Small intestine (tissue), 7 donors: ENCODE results near the gene IHH. TPM values are rescaled to one million over a fixed set of nuclear protein-coding genes. Genes with fewer than 3 reads are reported as not detected.

ENCODE experiments used
- DNase-seq, 2 donors: peaks; one replicate each; pipeline versions ENCODE4 v3.0.0 to v3.0.0-alpha.2; 2013
- FAIRE-seq: peaks from 2 replicates; lab custom pipeline; 2012; peaks lifted over from hg19 to GRCh38; lab: Jason Lieb, UNC
- H3K27ac ChIP-seq, 3 donors: one replicate each; pipeline ENCODE4 v1.5.1; 2013; ENCODE audit warnings: low read length in 2 of 3, mild to moderate bottlenecking in 2 of 3, control low read depth in 1 of 3, inconsistent platforms in 1 of 3, low read depth in 1 of 3, moderate library complexity in 1 of 3
- H3K27me3 ChIP-seq, 3 donors: one replicate each; pipeline ENCODE4 v1.6.1; 2013; ENCODE audit warnings: low read length in 3 of 3, inconsistent platforms in 1 of 3; ENCODE audit not compliant: control insufficient read depth in 3 of 3, insufficient read depth in 3 of 3
- H3K36me3 ChIP-seq, 3 donors: one replicate each; pipeline ENCODE4 v1.6.1; 2013; ENCODE audit warnings: low read length in 3 of 3, inconsistent platforms in 1 of 3, low read depth in 1 of 3, mild to moderate bottlenecking in 1 of 3, moderate library complexity in 1 of 3; ENCODE audit not compliant: control insufficient read depth in 3 of 3, insufficient read depth in 2 of 3
- H3K4me1 ChIP-seq, 3 donors: one replicate each; pipeline ENCODE4 v1.6.1; 2013; ENCODE audit warnings: low read length in 2 of 3, inconsistent platforms in 1 of 3, low read depth in 1 of 3, mild to moderate bottlenecking in 1 of 3, moderate library complexity in 1 of 3; ENCODE audit not compliant: control insufficient read depth in 3 of 3, insufficient read depth in 2 of 3
- H3K4me3 ChIP-seq, 3 donors: one replicate each; pipeline ENCODE4 v1.5.1; 2013; ENCODE audit warnings: low read length in 3 of 3, control low read depth in 1 of 3, inconsistent platforms in 1 of 3, low read depth in 1 of 3, mild to moderate bottlenecking in 1 of 3, moderate library complexity in 1 of 3
- H3K9me3 ChIP-seq, 2 donors: one replicate each; pipeline ENCODE4 v1.6.1; 2013; ENCODE audit warnings: low read depth in 1 of 2, low read length in 1 of 2; ENCODE audit not compliant: control insufficient read depth in 2 of 2, insufficient read depth in 1 of 2
- WGBS, 3 donors: extraction: QIAGEN DNeasy Blood & Tissue Kit; methylation state at CpG; one replicate each; pipeline ENCODE4 v1.1.7; 2013; 5-methylcytosine and 5-hydroxymethylcytosine counted together
- polyA plus RNA-seq, 4 donors: library from polyadenylated mRNA; stranded (reverse) in 3 of 4; unstranded in 1 of 4; fragments of 200-250 nt in 3 of 4; fragments of 120-200 nt in 1 of 4; gene quantifications; one replicate each; pipeline versions ENCODE4 v1.2.1 to v1.2.3, GENCODE V29; 2013
- donor health status: healthy with polysubstance abuse.
- donor health status: control.
- donor health status: control.
- donor health status: Bipolar disorder and iron deficiency.
- donor health status: healthy.

The IHH gene
- polyA plus RNA-seq, 4 donors, result 13.5 to 95.4 (median 29.1) TPM

DNA sequence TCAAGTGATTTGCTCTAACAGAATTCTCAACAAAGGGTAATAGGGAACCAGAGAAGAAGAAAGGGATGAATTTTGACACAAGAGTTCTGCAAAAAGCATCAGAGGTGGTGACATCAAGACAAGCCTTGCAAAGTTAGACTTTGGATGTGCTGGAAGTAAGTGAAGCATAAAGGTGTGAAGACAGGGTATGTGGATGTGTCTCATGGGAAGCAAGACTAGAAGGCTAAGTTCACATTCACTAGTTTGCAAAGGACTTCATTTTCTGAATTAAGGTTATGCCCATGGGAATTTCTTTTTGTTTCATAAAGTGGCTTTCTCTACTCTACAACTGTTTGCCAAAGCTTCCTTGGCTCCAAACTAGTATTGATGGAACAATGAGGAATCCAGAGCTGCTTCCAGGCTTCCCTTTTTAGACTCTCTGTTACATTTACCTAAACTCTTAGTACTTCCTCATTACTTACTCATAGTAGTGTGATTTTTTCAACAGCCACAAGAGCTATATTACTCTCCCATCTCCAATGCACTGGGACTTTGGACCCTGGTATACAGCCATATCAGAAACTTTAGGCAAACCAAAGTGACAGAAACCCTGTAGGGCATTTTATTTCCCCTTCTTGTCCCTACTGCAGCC, 21.1 kb upstream of the IHH start:
- H3K9me3 ChIP-seq, result no peaks in the 10 kb centered on the region
- H3K27ac ChIP-seq, result peak overlapping the region; percentile 90 to 97 (median 90)
- peaks cover 3 to 19% (median 5%) of the 10 kb centered on the region in 3 donors for H3K36me3 ChIP-seq
- FAIRE-seq (no peak), DNase-seq (peak; percentile 86 to 95)
- no peak overlapping the region for H3K4me3 ChIP-seq
- H3K4me1 ChIP-seq, result peaks cover 10 to 51% (median 26%) of the 10 kb centered on the region in 3 donors
- H3K27me3 ChIP-seq, result no peaks in the 10 kb centered on the region

DNA sequence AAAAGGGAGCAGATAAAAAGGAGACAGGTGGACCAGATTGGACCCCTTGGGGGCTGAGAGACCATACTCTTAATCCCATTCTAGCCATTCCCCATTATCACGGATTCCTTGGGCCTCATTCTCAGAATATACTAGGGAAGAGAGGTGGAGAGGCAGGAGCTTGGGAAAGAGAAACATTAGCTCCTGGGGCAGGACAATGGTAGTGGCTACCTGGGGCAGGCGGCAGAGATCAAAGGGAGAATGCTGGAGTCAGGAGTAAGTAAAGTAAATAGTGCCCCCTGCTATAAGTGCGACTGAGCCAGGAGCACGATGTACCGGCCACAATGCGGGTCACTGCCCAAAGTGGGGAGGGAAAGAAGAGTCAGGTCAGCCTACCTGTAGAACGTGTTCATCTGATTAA, 20.4 kb upstream of the IHH start:
- WGBS, 3 donors, result 26 to 66% (median 62%) methylated on average over 7 of the region's 7 CpGs
- no peak for FAIRE-seq
- peak overlapping the region; percentile 77 to 90 (median 88) for H3K27ac ChIP-seq
- DNase-seq, result peak in 1 of 2 donors; percentile 35
- no peaks in the 10 kb centered on the region for H3K27me3 ChIP-seq
- peaks cover 0 to 23% (median 5%) of the 10 kb centered on the region in 3 donors for H3K36me3 ChIP-seq
- peaks cover 10 to 44% (median 26%) of the 10 kb centered on the region in 3 donors for H3K4me1 ChIP-seq
- no peaks in the 10 kb centered on the region for H3K9me3 ChIP-seq
- H3K4me3 ChIP-seq, result no peak overlapping the region

DNA sequence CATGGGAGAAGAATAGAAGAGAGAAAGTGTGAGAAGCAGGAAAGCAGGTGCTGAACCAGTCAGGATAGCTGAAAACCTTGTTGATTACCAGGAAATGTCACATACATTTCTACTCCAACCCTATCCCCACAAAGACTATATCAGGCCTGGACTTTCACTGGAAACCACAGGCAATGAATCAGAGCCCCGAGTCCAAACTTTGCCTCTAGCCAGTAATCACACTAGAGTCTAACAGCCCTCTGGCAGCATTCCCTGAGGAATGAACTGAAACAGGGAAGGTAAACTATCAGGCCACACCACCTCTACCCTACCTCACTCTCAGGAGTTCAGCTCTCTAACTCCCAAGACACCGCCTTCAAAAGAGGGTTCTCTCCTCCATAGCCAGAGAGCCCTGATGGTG, 18.7 kb upstream of the IHH start:
- Histone ChIP-seq H3K36me3 (peaks cover 5 to 30% (median 5%) of the 10 kb centered on the region in 3 donors), H3K4me1 (peaks cover 10 to 44% (median 26%) of the 10 kb centered on the region in 3 donors), H3K27me3 (no peaks in the 10 kb centered on the region), H3K27ac (peak overlapping the region; percentile 94 to 95 (median 95)), H3K4me3 (no peak overlapping the region), H3K9me3 (no peaks in the 10 kb centered on the region)
- DNase-seq (peak; percentile 87 to 97), FAIRE-seq (no peak)
- 25 to 70% (median 35%) methylated on average over 2 of the region's 2 CpGs for WGBS, 3 donors

DNA sequence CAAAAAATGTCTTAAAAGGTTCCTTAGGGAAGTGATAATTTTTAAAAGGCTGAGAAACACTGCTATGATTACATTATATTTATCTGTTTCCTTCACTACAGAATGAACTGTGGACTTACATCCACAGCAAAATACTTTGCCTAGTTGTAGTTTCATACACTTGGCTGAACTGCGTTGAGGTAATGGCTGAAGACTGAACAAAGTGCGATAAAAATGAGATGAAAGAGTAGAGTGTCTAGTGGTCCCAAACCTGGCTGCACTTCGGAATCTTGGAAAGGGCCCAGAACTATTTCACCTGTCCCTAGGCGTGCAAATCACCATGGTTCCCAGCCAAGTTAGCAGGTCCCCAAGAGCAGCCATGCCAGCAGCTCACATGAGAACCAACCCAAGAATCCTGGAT, 18.2 kb upstream of the IHH start:
- Histone ChIP-seq H3K27ac (peak overlapping the region; percentile 94 to 95 (median 95)), H3K9me3 (no peaks in the 10 kb centered on the region), H3K4me3 (no peak overlapping the region), H3K27me3 (no peaks in the 10 kb centered on the region), H3K36me3 (peaks cover 5 to 33% (median 5%) of the 10 kb centered on the region in 3 donors), H3K4me1 (peaks cover 10 to 49% (median 26%) of the 10 kb centered on the region in 3 donors)
- 11 to 66% (median 42%) methylated on average over 4 of the region's 4 CpGs for WGBS, 3 donors
- FAIRE-seq, result no peak
- DNase-seq, result peak; percentile 65 to 76

DNA sequence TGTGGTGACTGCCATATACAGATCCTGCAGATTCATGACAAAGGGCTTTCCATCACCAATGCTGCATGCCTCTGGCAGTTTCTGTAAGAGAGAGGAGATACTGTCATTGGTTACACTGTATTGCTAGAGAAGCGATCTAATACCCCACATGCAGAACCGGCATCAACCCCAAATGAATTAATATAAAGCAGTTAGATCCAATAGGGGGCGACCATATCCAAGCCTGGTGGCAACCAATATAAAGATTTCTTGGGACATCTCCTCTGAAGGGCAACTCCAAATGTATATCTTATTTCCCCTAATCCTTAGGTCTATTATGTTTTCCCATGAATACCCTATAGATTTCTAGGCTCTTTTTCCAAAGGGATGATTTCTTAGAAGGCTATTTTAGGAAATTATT, 17.4 kb upstream of the IHH start:
- DNase-seq (no peak), FAIRE-seq (no peak)
- no peaks in the 10 kb centered on the region for H3K27me3 ChIP-seq
- H3K4me1 ChIP-seq, result peaks cover 10 to 56% (median 22%) of the 10 kb centered on the region in 3 donors
- no peaks in the 10 kb centered on the region for H3K9me3 ChIP-seq
- H3K36me3 ChIP-seq, result peaks cover 5 to 37% (median 5%) of the 10 kb centered on the region in 3 donors
- H3K4me3 ChIP-seq, result no peak overlapping the region
- H3K27ac ChIP-seq, result peak overlapping the region in 1 of 3 donors; percentile 95
- WGBS, 3 donors, result 65 to 83% (median 83%) methylated on average over 3 of the region's 3 CpGs

DNA sequence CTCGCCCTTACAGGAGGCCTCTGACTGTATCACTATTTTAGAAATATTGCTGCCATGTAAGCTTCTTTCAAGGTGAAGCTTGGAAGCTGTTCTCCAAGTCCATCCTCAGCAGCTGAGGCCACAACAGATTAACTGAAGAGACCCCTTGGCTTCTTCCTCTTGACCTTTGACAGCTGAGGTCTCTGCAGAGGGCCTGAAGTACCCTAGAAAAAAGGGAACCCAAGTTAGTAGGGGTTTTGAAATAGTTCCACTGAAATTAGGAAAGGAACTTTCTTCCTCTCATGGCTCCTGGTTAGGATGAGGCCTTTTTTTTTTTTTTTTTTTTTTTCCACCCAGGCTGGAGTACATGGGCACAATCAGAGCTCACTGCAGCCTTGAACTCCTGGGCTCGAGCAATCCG, 15.5 kb upstream of the IHH start:
- Histone ChIP-seq H3K9me3 (no peaks in the 10 kb centered on the region), H3K27me3 (no peaks in the 10 kb centered on the region), H3K36me3 (peaks cover 5 to 37% (median 5%) of the 10 kb centered on the region in 3 donors), H3K4me1 (peaks cover 11 to 59% (median 12%) of the 10 kb centered on the region in 3 donors), H3K27ac (no peak overlapping the region), H3K4me3 (no peak overlapping the region)
- FAIRE-seq (no peak), DNase-seq (no peak)
- 91 to 97% (median 92%) methylated on average over 3 of the region's 3 CpGs for WGBS, 3 donors

DNA sequence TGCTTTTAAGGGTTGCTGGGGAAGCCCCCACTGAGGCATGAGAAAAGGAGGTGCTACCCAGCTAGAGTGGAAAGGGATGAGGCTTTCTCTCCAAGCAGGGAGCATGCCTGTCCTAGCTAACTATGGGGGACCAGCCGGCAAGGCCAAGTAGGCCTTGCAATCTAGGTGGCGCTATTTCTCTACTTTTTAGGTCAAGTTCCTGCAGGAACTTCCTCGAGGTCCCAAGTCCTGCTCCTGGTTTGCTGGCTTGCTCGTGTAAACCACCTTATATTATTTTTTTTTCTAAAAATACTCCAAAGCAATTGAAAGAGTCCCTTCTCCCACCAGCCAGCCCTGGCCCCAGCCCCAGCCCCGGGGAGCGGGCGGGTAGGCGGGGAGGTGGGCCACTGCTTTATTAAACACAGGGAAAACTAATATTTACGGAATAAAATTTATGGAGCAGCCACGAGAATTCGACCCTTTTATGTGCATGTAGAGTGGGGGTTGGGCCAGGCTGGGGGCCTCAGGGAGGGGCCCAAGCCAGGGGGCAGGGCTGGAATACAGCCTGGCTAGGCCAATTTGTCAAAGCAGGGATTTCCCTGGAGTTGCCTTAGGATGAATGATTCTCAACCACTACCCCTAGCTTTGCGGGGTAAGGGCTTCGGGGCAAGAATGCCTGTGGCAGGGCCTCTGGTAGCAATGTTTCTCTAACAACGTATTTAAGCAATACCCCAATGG, 12.8 kb upstream of the IHH start:
- Histone ChIP-seq H3K4me3 (no peak overlapping the region), H3K36me3 (peaks cover 5 to 31% (median 5%) of the 10 kb centered on the region in 3 donors), H3K27ac (peak overlapping the region in 1 of 3 donors; percentile 78), H3K4me1 (peaks cover 6 to 57% (median 10%) of the 10 kb centered on the region in 3 donors), H3K27me3 (no peaks in the 10 kb centered on the region), H3K9me3 (no peaks in the 10 kb centered on the region)
- WGBS, 3 donors, result 43 to 52% (median 51%) methylated on average over 14 of the region's 14 CpGs
- DNase-seq, result peak; percentile 85 to 94
- FAIRE-seq, result no peak

DNA sequence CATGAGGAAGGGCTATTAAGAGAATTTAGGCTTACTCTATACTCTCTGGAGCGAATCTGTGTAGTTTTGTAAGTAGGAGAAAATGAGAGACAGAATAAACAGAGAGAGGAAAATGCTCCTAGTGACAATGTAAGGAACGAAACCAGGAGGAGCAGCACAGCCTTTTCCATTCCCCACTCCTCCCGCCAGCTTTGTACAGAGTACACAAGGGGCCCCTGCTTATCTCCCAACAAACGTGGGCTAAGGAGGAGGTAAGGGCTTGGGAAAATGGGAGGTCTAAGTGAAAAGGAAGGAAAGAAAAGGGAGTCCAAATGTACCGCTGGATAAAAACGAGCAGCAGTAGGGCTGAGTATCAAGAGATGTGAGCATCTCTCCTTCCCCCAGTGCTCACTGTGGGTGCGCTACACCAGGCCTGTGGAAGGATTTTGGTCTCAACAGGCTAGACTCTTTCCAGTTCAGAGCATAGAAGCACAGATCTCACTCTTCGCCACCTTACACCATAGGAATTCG, 12.1 kb upstream of the IHH start:
- peaks cover 3 to 50% (median 10%) of the 10 kb centered on the region in 3 donors for H3K4me1 ChIP-seq
- H3K9me3 ChIP-seq, result no peaks in the 10 kb centered on the region
- FAIRE-seq, result no peak
- H3K36me3 ChIP-seq, result peaks cover 4 to 29% (median 5%) of the 10 kb centered on the region in 3 donors
- peak in 1 of 2 donors; percentile 59 for DNase-seq
- no peak overlapping the region for H3K4me3 ChIP-seq
- no peaks in the 10 kb centered on the region for H3K27me3 ChIP-seq
- peak overlapping the region in 1 of 3 donors; percentile 78 for H3K27ac ChIP-seq
- WGBS, 3 donors, result 64 to 77% (median 70%) methylated on average over 9 of the region's 9 CpGs
